Stimulated activated CD8-positive, alpha-beta memory T cell treated with anti-CD3 and anti-CD28 coated beads, Interleukin-7, amount 100 ng/mL, for 1 hour (primary cell): ENCODE measurements around the gene GHR.
"Not testable (repeated sequence)": the region's sequence is repeated elsewhere in the genome, so short reads cannot be mapped to it uniquely, and the experiment has no call there.

Experiments
- DNase-seq, 2 donors: peaks; one replicate each; pipeline ENCODE4 v3.0.0-alpha.2; 2020; ENCODE audit warnings: low read depth in 2 of 2

Gene GHR

DNA sequence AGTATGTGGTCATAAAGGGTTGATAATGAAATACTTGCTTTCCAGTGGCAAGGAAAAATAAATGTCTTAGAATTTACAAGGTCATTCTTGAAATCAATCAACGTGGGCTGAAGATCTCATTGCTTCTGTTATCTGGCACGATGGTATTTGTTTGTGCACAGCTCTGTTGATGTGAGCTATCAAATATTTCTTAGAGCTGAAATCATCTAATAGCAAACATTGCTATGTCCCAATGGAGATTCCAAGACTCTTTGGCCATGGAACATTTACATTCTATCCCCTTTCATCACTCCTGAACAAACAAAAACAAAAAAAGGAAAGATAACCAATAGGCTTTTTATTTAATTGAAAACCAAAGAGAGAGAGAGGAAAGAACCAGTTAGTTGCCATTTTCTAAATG lies 221.9 kb downstream of the GHR start:
- no peak for DNase-seq

DNA sequence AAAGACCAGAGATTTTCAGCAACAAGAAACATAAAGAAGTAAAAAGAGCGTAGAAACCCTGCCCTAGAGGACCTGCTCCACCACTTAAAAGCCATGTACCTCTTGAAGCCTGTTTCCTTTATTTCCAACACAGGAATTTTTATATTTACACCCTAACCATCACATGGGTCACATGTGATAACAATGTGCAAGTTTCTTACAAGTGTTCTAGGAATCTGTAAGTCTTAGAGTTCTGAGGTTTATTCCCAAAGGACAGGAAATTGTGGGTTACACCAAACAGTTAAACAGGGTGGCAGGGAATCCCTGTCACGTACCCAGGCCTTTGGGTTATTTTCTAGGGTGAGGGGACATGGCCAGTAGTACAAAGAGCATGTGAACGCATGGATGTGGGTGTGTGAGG lies 224.8 kb downstream of the GHR start:
- no peak for DNase-seq

DNA sequence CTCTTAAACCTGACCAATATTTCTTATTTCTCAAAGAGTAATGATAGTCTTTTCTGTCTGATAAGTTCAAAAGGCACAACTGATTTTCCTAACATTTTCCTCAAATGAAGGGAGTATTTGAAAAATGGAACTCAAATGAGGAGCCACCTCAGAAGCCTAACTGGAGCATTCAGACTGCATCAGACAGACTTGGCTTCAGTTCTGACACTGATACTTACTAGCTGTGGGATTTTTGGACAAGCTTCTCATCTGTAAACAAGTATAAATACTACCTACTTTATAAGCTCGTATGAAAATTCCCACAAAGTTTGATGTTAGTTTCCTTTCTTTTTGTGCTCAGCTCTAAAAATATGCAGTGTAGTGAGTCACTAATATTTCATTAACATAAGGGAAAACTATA lies 225.7 kb downstream of the GHR start:
- DNase-seq, result no peak

- DNase-seq, result no peak
These were observed 226.8 kb downstream of the GHR start for GRCh38 chr5:42650084-42650483.

DNA sequence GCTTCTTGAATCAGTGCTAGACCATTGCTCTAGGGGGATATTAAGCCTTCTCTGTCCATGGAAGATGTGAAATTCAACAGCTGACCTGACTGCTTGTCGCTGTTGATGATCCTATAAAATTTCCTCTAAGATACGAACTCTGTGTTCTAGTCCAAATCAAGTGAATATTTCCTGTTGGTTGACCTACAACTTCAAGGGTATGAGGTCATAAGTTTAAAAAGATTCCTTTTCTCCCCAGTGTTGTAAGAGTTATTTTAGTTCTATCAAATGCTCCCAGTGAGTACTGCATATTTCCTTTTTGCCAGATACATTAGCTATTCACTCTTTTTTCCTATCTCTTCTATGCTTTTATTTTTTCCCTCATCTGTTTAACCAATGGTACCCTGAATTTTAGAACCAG lies 230.5 kb downstream of the GHR start:
- DNase-seq, result no peak

GRCh38 chr5:42654645-42655044 lies 231.4 kb downstream of the GHR start:
- no peak for DNase-seq

- no peak for DNase-seq
These were observed 232.9 kb downstream of the GHR start for GRCh38 chr5:42655982-42656650.

GRCh38 chr5:42656651-42657015 lies 233.4 kb downstream of the GHR start:
- DNase-seq, result no peak

- DNase-seq, result not testable (repeated sequence)
These were observed 236.6 kb downstream of the GHR start for GRCh38 chr5:42659869-42660268.

- DNase-seq, result no peak
These were observed 242.6 kb downstream of the GHR start for GRCh38 chr5:42665857-42666256.

- DNase-seq, result no peak
These were observed 243.6 kb downstream of the GHR start for GRCh38 chr5:42666869-42667268.

GRCh38 chr5:42668254-42668653 lies 245.0 kb downstream of the GHR start:
- no peak for DNase-seq

DNA sequence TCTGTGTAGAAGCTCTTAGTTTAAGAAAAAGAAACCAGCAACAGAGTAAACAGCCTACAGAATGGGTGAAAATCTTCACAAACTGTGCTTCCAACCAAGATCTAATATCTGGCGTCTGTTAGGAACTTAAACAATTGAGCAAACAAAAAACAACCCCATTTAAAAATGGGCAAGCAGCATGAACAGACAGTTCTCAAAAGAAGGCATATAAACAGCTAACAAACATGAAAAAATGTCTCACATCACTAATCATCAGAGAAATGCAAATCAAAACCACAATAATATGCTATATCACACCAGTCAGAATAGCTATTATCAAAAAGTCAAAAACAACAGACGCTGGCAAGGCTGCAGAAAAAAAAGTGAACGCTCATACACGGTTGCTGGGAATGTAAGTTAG lies 249.7 kb downstream of the GHR start:
- no peak for DNase-seq

DNA sequence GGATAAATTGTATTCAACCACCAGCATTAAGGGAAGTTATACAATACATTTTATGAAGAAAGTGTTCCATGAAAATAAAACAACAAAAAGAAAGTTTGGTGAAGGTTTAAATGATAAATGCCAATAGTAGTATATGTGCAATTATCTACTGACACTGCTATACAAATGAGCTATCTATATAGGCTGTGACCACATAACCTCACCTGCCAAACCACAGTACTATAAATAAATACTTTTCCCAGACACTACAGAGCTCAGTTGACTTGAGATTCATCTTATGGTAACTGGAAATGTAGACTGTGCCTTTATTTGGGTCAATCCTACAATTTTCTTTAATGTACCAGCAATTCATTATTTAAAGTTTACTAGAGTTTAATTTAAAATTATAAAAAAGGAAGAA lies 252.4 kb downstream of the GHR start:
- no peak for DNase-seq

DNA sequence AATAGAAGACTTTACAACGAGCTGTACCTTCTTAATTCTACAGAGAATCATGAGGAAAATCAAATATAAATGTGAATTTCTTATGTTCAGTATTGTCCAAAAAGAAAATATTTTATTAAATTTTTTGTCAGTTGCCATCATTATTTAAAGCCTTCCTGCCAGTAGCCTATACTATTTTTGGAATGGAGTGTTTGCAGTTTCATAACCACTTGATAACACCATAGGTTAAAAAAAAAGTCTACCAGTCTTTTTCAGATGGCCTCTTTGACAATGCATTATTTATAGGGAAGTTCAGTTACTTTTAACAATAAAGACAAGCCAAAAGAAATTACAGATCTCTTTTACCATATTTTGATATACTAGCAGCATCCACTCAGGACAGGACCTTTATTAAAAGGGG lies 253.1 kb downstream of the GHR start:
- DNase-seq, result no peak

DNA sequence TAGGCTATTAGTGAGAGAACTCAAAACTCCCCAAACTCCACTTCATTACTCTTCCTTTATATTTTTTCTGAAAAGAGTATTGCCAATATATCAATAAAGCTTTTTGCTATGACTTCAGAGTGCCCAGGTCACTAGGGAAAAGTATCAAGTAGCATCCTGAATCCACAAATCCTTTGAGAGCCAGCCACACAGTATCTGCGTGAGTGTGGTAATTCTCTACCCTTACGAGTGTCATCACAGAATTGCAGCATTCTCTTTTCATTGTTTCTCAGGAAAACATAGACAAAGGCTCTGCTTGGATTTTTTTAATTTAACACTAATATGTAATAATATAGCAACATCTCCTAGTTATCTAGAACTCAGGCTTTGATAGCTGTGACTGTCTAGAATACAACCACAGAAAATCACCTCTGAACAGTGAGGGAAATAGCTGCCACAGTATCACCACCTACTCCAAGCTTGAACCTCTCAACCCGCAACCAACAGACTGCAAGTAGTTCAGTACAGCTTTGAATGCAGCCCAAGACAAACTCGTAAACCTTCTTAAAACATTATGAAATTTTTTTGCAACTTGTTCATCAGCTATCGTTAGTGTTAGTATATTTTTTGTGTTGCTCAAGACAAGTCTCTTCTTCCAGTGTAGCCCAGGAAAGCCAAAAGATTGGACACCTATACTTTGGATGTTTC lies 254.1 kb downstream of the GHR start:
- DNase-seq, result no peak

DNA sequence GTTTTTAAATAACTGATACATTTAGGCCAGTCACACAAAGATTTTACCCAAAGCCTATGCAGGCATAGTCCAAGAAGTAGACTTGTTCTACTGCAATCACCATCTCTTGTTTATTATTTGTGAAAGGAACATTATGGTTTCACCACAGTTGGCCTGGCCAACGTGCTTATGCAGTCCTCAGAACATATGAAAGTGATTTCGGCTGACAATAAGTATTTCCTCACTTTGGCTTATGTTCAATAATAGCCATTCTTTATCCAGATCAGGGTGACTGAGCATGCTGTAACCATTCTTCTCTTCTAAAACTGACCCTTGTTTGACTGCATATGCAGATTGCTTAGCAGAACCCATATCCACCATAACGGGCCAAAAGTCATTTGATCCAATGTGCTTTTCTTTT lies 256.8 kb downstream of the GHR start:
- DNase-seq, result no peak

DNA sequence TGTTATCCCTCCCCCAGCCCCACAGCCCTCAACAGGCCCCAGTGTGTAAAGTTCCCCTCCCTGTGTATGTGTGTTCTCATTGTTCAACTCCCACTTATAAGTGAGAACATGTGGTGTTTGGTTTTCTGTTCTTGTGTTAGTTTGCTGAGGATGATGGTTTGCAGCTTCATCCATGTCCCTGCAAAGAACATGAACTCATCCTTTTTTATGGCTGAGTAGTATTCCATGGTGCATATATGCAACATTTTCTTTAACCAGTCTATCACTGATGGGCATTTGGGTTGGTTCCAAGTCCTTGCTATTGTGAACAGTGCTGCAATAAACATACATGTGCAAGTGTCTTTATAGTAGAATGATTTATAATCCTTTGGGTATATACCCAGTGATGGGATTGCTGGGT lies 261.8 kb downstream of the GHR start:
- not testable (repeated sequence) for DNase-seq

GRCh38 chr5:42689391-42689790 lies 266.2 kb downstream of the GHR start:
- DNase-seq, result no peak

GRCh38 chr5:42691413-42691937 lies 268.2 kb downstream of the GHR start:
- DNase-seq, result no peak

DNA sequence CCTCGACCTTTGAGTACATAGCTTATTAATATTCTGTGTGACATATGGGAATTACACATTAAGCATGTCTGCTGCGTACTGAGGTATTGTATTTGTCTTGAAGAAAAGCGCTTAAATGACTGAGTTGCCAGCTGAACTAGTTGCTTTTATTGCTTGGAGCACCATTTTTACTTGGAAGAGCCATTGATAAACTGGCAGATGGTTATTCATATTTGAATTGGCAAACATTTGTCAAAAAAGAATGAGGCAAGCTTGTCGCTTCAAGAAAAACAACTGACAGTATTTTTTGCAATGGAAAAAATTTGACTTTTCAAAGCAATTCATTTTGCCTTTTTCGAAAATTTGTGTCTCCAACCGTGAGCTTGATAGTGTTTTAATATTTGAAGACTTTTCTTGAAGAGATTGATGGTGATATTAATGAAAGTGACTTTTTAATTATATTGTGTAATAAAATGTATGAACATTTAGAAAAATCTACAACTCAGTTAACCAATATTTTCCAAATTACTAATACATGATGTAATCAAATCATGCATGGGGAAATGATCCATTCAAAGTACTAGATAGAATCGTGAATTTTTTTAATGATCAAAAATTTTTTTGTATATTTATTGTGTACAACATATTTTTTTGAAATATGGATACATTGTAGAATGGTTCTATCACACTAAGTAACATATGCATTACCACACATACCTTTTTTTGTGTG lies 278.3 kb downstream of the GHR start:
- no peak for DNase-seq

- DNase-seq, result no peak
These were observed 280.0 kb downstream of the GHR start for GRCh38 chr5:42703238-42703637.

DNA sequence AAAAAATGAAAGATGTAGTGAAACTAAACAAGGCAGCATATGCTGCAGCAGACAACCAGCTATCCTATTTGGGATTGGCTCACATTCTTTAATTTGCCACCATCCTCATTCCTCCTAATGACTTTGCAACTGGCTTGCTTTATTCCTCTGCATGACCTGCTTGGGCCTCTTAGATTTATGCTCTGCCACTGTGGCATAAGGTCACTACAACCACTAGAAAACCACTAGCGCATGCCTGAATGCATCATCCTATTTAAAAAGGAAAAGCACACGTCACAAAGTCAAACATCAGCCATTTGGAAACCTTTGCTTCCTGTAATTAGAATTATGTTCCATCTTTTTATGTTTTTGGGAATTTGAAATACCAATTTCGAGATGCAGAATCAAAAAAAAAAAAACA lies 292.5 kb downstream of the GHR start:
- no peak for DNase-seq
